Mammary epithelial cell (primary cell): Measurements from ENCODE around the gene PATJ.

Experiments used
- CTCF ChIP-seq, 2 donors: IDR thresholded peaks in 1 of 2; conservative IDR thresholded peaks in 1 of 2; 2 replicates each; pipeline ENCODE4 v1.5.1; 2011 to 2012; ENCODE audit warnings: inconsistent platforms in 2 of 2, low read length in 2 of 2, mild to moderate bottlenecking in 2 of 2, control low read depth in 1 of 2, low read depth in 1 of 2; ENCODE audit not compliant: insufficient read depth in 1 of 2; ENCODE audit errors: extremely low read depth in 1 of 2
- EZH2 ChIP-seq: IDR thresholded peaks from 2 replicates; pipeline ENCODE4 v1.6.1; 2012; ENCODE audit warnings: low read length, inconsistent platforms, borderline replicate concordance

GRCh38 chr1:62052946-62053345 lies 310.7 kb downstream of the PATJ start:
- TF ChIP-seq EZH2 (no peak), CTCF (conservative IDR thresholded peaks at IDR 0.05 in 1 of 2, IDR thresholded peaks at IDR 0.05 in 1 of 2; ENCODE audit: extremely low read depth in 1 of 2, insufficient read depth in 1 of 2, low read depth in 1 of 2, low read length in 2 of 2) (no peak)
